CD4-positive, alpha-beta T cell treated with Interleukin-12 subunit alpha and Interleukin-12 subunit beta, for 1 hour (primary cell): ENCODE results near the gene GMIP.
A peak's percentile ranks its signal among the peaks of the same experiment; 100 is the strongest.

Experiments used
- DNase-seq: peaks from one replicate; pipeline ENCODE4 v3.0.0-alpha.2; 2020

The GMIP gene

GRCh38 chr19:19656451-19657396 is 13.3 kb upstream of the GMIP start:
- no peak for DNase-seq

GRCh38 chr19:19655641-19656343 is 12.3 kb upstream of the GMIP start:
- DNase-seq = no peak

GRCh38 chr19:19655051-19655594 is 11.7 kb upstream of the GMIP start:
- DNase-seq = no peak

- DNase-seq = no peak
Observed at GRCh38 chr19:19654441-19654840, 11.0 kb upstream of the GMIP start.

- DNase-seq = no peak
Observed at GRCh38 chr19:19653597-19654147, 10.2 kb upstream of the GMIP start.

GRCh38 chr19:19652482-19653295 is 9.2 kb upstream of the GMIP start:
- no peak for DNase-seq

- no peak for DNase-seq
Observed at GRCh38 chr19:19651076-19651475, 7.6 kb upstream of the GMIP start.

- no peak for DNase-seq
Observed at GRCh38 chr19:19650331-19650730, 6.9 kb upstream of the GMIP start.

GRCh38 chr19:19649580-19649995 is 6.1 kb upstream of the GMIP start:
- DNase-seq = no peak

GRCh38 chr19:19649155-19649554 is 5.7 kb upstream of the GMIP start:
- DNase-seq = no peak

- DNase-seq = no peak
Observed at GRCh38 chr19:19647037-19647835, 3.8 kb upstream of the GMIP start.

GRCh38 chr19:19645233-19645870 is 1.9 kb upstream of the GMIP start:
- DNase-seq = no peak

- DNase-seq = no peak
Observed at GRCh38 chr19:19644054-19644388, 564 bp upstream of the GMIP start.

GRCh38 chr19:19642506-19643157 is 825 bp downstream of the GMIP start:
- peak; percentile 66 for DNase-seq

GRCh38 chr19:19637523-19638251 is 5.8 kb downstream of the GMIP start:
- DNase-seq = no peak

GRCh38 chr19:19637186-19637522 is 6.3 kb downstream of the GMIP start:
- DNase-seq = no peak

- DNase-seq = no peak
Observed at GRCh38 chr19:19636573-19637185, 6.8 kb downstream of the GMIP start.

- no peak for DNase-seq
Observed at GRCh38 chr19:19635313-19635702, 8.1 kb downstream of the GMIP start.

GRCh38 chr19:19634516-19635312 is 8.7 kb downstream of the GMIP start:
- no peak for DNase-seq
